WI38 (cell line): Measurements from ENCODE around the gene SPI1.

ENCODE experiments used
- H3K4me3 ChIP-seq: 2 replicates; pipeline ENCODE4 v1.5.1; 2011; ENCODE audit warnings: low read depth, mild to moderate bottlenecking, control low read depth, low read length
- CTCF ChIP-seq: IDR thresholded peaks from 2 replicates; pipeline ENCODE4 v1.5.1; 2012; ENCODE audit warnings: low read depth, mild to moderate bottlenecking, control low read depth, low read length

The SPI1 gene

GRCh38 chr11:47409440-47410369 is 31.4 kb upstream of the SPI1 start:
- peak overlapping the region; percentile 86 for H3K4me3 ChIP-seq
- TF ChIP-seq CTCF: no peak

- no peak for TF ChIP-seq CTCF
- peak overlapping the region; percentile 86 for H3K4me3 ChIP-seq
These were observed 30.5 kb upstream of the SPI1 start for GRCh38 chr11:47408598-47409439.

- TF ChIP-seq CTCF: peak; percentile 65
These were observed 29.6 kb upstream of the SPI1 start, which contains the start of gene SLC39A13 for GRCh38 chr11:47407746-47408590. Gene SLC39A13, plus strand, starts transcription at chr11:47408590. Its CDS starts 1,505 bp downstream, at chr11:47410095.

GRCh38 chr11:47406896-47407745 is 28.8 kb upstream of the SPI1 start:
- peak overlapping the region; percentile 73 for H3K4me3 ChIP-seq
- no peak for TF ChIP-seq CTCF

More at GRCh38 chr11:47407746-47408590, 29.6 kb upstream of the SPI1 start, which contains the start of gene SLC39A13:
- peak within 1 kb of the TSS; percentile 86 for H3K4me3 ChIP-seq

GRCh38 chr11:47403571-47403970 is 25.2 kb upstream of the SPI1 start:
- no peak overlapping the region for H3K4me3 ChIP-seq
- TF ChIP-seq CTCF: no peak

- TF ChIP-seq CTCF: no peak
These were observed 24.8 kb upstream of the SPI1 start for GRCh38 chr11:47403135-47403534.

More at GRCh38 chr11:47403135-47403534, 24.8 kb upstream of the SPI1 start:
- H3K4me3 ChIP-seq: no peak overlapping the region
